Stimulated activated CD8-positive, alpha-beta memory T cell treated with anti-CD3 and anti-CD28 coated beads, Interleukin-15, amount 100 ng/mL, for 1 hour (primary cell): Measurements from ENCODE around the gene ERCC4.
"Not testable (repeated sequence)": the region's sequence is repeated elsewhere in the genome, so short reads cannot be mapped to it uniquely, and the experiment has no call there.

Experiments
- DNase-seq: peaks from one replicate; pipeline ENCODE4 v3.0.0-alpha.2; 2020; ENCODE audit warnings: low read depth

Gene ERCC4

DNA sequence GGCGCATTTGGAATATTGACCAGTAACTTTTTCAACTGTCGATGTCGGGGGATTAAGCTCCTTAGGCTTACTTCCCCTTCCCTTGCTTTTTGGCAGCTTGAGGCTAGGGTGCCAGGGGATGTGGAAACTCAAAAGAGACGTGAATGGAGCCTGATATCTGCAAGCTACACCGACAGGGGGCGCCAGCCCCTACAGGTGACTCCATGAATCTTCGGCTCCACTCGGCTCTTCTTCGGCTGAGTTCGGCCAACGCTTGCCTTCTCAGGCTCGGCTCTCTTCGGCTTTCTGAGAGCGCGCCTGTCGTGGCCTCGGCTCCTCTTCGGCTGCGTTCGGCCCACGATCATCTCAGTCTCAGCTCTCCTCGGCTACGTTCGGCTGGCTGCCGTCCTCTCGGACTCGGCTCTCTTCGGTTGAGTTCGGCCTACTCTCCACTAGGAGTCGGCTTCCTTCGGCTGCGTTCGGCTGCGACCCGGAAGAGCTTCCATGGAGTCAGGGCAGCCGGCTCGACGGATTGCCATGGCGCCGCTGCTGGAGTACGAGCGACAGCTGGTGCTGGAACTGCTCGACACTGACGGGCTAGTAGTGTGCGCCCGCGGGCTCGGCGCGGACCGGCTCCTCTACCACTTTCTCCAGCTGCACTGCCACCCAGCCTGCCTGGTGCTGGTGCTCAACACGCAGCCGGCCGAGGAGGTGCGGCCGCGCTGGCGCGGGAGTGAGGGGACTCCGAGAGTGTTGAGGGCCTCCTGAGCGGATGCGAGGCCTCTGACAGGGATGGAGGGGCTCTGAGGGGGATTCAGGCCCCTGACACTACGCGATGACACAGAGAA is at the start of gene ERCC4:
Gene ERCC4 (plus strand): TSS at position 472 of the 827 bp plus-strand sequence. CDS start 12 bp downstream, at position 484.
- peak; percentile 97 for DNase-seq

DNA sequence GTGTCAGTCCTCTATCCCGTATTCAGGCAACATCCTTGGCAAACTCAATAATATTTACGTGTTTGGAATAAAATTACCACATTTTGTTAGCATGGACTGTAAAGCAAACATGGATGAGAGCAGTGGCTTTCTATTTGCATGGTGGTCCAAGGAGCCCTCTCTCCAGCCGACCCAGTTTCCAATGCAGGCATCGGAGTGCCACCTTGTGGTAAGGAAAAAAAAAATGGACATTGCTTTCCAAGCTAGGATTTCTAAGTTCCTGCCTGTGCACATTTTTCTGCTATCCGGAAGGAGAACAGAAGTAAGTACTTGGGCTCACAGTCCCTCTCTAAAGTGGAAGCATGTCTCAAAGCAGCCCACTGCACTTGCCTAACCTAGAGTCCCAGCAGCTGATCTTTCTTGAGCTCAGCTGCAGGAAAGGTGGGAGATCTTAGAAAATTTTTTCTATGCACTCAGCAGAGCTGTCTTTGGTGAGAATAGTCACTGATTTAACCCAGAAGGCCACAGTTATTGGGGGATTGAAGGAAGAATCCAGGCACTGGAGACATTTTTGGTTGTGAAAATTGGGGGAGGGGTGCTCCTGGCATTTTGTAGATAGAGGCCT is 46.0 kb upstream of the ERCC4 start:
- DNase-seq, result no peak

DNA sequence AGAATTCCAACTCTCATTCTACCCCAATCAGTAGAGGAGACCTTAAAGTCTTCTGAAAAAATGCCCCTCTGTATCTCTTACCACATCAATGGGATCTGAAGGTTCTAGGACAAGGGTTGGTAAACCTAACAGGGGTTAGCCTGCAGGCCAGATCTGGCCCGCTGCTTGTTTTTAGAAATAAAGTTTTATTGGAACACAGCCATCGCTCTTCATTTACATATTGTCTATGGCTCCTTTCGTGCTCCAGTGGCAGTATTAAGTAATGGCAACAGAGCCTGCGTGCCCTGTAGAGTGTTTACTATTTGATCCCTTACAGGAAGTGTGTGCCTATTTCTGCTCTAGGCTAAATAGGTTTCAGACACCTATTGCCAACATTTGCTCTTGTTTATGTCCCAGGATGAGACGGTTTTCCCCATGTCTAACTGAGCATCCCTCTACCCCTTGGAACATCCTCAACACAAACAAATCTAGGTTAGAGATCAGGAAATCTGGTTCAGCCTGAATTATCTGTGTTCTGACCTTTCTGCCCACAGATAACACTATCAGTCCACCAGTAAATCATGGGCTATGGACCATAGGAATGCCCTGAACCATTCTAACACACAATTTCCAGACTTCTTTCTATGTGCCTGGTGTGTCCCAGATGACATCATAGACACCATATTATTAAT is 44.2 kb upstream of the ERCC4 start:
- DNase-seq, result no peak

DNA sequence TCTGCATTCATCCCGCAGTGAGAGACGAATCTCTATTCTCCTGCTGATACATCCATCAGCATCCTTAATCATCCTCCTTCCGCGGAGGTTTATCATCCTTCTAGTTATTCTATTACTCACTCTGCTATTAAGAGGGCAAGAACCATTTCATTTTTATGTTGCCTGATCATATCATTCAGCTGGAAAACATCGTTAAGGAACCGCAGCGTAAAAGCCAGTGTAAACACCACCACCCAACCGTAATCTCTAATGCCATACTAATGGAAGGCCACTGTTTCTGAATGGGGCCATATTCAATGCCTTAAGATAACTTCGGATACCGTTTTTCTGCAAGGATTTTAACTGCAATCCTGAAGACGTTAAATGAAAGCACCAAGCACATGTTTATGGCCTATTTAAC is 36.7 kb upstream of the ERCC4 start:
- no peak for DNase-seq

DNA sequence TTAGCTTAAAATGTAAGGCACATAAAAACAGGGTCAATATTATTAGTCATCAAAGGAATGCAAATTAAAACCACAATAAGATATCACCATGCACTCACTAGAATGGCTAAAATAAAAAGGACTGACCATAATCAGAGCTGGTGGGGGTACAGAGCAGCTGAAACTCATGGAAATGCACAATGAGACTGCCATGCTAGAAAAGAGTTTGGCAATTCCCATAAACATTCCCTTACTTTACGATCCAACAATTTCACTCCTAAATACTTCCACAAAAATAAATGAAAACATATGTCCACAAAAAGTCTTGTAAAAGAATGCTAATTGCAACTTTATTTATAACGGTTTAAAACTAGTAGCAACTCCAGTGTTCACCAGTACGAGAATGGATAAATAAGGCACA is 36.1 kb upstream of the ERCC4 start:
- DNase-seq, result no peak

DNA sequence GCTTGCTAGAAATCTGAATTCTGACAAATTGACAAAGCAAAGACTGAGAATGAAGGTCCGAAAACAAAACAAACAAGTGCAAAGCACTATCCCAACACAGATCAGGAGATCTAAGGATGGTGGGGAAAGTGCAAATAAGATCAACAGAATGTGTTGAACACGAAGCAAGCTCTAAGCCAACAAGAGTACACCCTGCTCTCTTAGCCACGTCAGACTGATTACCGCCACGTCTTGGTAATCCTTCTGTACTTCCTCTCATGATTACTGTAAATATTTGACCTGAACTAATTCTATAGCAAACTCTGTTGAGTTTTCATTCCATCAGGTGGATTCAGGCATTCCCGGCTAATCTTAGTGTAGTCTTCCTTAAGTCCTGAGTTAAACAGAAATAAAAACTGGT is 34.3 kb upstream of the ERCC4 start:
- DNase-seq, result no peak

DNA sequence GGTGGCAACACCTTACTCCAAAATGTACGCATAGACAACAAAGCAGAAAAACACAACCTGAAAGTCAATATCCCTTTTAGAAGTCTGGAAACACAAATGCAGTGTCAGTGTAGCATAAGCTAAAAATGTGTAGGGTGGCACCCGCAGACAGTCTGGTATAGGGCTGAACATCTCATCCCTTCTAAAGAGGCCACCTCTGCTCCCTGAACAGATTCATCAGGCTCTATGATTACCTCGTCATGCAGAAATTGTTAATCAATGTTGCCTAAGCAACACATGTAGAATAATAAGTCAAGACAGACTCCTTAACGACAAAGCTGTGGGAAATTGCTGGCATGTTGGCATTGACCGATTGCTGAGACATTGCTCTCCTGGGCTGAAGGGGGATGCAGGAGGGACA is 33.3 kb upstream of the ERCC4 start:
- no peak for DNase-seq

DNA sequence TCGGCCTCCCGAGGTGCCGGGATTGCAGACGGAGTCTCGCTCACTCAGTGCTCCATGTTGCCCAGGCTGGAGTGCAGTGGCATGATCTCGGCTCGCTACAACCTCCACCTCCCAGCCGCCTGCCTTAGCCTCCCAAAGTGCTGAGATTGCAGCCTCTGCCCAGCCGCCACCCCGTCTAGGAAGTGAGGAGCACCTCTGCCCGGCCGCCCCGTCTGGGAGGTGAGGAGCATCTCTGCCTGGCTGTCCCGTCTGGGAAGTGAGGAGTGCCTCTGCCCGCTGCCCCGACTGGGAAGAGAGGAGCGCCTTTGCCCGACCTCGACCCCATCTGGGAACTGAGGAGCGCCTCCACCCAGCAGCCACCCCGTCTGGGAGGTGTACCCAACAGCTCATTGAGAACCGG is 30.6 kb upstream of the ERCC4 start:
- DNase-seq, result not testable (repeated sequence)

DNA sequence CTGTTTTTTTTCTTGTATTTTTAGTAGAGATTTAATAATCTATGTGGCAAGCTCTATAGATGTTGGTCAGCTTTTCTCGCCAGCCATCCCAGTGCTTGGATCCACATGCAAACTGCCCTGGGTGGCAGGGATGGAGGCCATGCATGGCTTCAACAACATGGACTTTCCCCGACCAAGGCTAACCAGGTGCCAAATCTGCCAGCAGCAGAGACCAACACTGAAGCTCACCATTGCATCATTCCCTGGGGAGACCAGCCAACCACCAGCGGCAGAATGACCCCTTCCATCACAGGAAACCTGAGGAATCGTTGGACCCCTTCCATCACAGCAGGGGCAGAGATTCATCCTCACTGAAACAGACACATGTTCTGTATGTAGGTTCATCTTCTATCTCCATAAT is 27.7 kb upstream of the ERCC4 start:
- no peak for DNase-seq

DNA sequence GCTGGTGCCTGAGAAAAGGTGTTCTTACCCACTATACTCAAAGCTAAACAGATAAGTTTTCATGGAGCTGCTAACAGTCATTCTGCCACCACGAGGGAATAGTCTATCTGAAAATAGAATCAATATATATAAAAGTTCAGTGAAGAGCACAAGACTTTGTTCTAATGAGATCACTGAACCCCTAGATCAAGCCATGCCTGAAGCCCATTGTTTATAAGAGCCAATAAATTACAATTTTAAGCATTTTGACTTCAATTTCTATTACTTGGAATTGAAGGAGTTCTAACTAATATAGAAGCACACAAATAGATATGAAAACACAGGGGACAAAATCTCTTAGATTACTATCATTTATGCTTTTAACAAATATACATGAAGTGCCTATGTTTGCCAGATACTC is 24.4 kb upstream of the ERCC4 start:
- no peak for DNase-seq

DNA sequence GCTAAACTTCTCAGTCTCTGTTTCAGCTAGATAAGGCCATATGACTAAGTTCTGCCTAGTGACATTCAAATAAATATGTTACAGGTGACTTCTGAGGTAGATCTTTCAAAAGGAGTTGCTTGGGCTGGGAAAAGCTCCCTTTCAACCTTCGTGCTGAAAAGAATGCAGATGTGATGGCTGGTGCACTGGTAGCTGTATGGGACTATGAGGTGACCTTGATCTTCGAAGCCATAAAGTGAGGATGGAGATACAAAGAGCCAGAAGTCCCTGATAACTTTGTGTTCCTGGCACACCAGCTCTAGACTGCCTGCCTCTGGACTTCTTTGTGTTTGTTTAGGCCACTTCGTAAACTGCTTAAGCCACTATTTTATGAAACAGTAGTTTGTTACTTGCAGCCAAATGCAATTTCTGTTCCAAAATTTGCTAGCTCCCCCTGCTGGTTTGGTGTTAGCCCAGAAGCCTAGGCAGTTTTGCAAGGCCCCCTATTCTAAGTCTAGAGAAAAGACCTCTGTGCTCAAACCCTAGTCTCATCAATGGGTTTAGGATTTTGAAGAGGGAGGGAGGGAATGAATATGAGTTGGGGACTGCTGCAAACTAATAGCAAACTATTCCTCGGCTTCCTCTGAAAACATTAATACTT is 23.3 kb upstream of the ERCC4 start:
- DNase-seq, result no peak

DNA sequence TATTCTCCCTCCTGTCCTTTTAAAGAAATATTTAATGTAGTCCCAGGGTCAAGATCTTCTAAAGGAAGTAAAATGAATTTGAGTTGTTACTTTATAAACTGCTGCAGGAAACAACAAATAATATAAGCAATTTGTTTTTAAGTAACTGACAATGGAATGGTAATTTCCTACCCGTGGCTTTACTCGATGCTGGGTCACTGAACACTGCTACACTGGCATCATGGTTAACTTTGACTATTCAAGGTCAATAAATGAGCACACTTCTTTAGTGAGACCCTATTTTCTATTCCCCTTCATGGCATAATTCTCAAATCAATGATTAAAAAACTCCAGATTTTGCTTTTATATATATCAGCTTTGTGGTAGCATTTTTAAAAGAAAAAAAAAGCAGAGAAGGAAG is 22.1 kb upstream of the ERCC4 start:
- DNase-seq, result no peak

DNA sequence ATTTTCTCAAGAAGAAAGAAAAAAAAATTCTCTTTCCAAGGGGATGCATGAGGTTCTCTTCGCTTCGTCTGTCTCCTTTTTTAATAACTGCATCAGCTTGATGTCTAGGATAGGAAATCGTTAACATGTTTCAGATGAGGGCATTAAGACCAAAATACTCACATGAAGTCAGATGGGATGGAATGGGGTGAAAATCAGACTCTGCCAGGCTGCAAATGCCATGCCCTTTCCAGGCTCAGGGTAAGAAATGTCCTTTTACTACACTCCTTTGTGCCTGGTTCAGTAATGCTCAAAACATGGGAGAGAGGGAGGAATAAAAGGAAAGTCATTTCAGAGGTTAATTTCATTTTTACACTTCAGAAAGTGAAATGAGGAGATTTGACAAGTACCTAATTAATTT is 21.7 kb upstream of the ERCC4 start:
- no peak for DNase-seq

DNA sequence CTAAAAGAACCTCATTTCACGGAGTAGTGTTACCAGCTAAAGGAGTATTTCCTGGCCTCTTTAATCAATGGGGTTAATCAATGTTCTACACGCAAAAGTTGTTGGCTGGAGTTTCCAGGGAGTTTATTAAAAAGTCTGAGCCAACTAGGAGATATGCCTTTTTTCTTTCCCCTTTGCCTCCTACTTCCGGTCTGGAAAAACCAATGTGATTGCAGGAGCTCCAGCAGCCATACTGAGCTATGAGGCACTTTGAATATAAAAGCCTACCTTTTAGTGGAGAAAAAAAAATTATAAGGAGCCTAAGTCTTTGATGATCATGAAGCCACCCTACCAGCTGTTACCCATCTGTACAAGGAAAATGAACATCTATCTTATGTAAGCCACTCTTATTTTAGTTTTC is 17.9 kb upstream of the ERCC4 start:
- no peak for DNase-seq

DNA sequence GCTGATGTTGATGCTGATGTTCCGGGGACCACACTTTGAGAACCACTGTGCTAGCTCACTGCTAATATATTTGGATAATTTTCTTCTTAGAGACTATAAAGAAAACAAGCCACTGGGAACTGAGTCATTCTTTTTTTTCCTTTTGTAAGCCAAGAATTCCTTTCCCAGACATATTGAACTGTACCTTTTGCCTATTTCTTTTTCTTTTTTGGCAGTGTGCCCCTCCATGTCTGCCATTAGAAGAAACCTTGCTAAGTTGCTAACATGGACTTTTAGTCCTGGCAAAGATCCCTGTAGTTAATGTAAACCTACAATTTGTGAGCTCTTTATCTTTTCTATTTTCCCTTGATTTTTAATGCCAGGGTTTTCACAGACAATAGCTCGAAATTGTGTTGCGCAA is 17.3 kb upstream of the ERCC4 start:
- DNase-seq, result no peak

DNA sequence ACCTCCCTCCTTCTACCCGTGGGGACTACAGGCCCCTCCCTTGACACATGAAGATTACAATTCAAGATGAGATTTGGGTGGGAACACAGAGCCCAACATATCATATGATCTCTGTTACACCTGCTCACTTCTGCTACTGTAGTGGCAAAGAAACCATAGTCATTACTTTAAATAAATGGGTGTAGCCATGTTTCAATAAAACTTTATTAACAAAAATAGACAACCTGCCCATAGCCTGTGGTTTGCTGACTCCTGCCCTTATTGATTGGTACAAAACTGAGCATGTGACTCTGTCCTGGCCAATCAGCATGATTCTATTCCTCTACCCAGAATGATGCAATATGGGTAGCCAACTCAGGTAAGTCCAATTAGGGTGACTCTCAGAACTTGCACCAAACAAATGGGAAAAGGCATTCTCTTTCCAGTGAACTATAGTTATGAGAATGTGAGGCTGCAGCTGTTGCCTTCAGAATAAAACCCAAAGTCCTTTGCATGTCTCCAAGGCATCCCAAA is 15.7 kb upstream of the ERCC4 start:
- no peak for DNase-seq

DNA sequence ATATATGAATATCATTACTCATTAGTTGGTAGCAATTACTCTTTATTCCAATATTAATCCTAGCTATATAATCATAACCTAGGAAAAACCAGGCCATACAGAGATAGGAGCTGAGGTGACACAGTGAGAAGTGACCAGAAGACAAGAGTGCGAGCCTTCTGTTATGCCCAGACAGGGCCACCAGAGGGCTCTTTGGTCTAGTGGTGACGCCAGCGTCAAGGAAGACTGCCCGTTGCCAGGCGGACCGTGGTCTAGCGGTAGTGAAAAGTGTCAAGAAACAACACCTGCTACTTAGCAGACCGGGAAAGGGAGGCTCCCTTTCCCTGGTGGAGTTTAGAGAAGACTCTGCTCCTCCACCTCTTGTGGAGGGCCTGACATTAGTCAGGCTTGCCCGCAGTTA is 15.1 kb upstream of the ERCC4 start:
- not testable (repeated sequence) for DNase-seq

DNA sequence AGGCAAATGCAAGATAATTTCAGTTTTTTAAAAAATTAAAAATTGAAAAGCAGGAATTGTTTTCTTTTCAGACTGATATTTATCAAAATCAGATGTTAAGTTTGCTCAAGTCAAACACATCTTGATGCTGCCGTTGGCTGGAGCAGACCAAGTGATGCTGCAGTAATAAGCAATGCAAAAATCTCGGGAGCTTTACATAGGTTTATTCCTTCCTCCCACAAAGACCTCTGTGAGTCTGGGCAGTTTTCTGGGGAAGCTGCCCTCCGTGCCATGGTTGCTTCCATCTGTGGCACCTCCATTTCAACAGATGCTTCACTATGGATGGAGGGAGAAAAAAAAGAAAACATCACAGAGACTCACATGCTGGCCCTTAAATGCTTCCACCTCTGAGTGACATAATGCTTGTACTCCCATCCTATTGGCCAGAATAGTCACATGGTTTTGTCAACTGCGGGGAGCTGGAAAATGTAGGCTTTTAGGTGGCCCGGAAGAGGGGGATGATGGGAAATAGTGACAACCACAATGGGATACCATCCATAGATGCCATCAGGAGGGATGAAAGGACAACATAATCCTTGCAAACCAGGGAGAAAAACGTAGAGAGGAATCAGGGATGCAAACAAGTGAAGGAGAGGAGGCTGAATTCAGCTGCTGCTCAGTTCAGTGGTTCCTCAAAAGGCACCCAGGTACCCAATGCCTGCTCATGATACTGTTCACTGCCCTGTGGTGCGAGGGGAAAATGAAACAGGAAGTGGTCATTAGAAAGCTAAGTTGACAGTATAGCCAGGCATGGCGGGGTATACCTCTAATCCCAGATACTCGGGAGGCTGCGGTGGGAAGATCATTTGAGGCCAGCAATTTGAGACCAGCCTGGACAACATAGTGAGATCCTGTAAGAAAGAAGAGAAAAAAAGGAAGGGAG is 13.5 kb upstream of the ERCC4 start:
- no peak for DNase-seq

DNA sequence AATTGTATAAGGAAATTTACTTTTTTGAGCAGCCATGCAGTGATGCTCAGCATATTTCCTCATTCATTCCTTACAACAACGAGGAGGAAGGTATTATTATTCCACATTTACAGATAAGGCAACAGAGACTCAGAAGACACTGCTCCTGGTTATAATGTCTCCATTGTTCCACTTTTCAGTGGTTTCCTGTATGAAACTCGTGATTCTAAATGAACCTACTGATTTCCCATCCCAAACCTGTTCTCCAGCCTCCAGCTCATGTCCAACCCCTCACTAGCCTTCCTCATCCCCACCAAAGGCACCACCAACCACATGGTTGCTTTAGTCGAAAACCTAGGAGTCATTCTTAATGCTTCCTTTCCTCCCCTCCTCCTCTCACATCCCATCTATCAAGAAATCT is 12.5 kb upstream of the ERCC4 start:
- DNase-seq, result no peak

DNA sequence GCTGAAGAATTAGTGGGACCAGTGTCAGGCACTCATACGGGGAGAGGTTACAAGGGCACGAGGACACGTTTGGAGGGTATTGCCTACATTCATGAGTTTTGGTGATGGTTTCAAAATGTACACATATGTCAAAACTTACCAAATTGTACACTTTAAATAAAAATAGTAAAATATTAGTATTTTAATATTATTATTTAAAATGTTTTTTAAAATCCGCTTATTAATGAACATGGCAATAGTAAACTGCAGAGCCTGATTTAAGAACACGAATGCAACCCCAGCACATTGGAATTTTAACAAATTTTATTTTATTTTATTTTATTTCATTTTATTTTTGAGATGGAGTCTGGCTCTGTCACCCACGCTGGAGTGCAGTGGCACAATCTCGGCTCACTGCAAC is 10.9 kb upstream of the ERCC4 start:
- no peak for DNase-seq

DNA sequence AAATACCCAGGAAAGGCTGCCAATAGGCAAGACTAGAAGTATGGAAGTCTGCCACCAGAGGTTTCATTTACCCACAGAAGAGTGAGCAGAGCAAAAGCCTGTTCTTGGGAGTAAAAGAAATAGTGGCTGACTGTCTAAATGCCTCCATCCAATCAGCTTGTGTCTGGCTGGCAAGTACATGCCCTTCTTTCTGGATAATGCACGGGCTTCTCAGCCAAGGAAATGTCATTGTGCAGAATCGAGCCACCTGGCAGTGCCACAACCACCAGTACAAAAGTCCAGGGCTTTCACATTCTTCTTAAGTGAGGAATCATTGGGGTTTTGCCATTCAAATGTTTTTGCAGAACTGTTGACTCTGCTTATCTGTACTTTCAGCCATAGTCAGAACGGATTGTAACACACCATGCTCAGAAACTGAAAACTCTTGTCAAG is 10.1 kb upstream of the ERCC4 start:
- DNase-seq, result no peak
